ENCODE data around the gene CDNF.

GRCh38 chr10:14787938-14788337 is 49.9 kb downstream of the CDNF start:
- TF ChIP-seq, protein P1, sequence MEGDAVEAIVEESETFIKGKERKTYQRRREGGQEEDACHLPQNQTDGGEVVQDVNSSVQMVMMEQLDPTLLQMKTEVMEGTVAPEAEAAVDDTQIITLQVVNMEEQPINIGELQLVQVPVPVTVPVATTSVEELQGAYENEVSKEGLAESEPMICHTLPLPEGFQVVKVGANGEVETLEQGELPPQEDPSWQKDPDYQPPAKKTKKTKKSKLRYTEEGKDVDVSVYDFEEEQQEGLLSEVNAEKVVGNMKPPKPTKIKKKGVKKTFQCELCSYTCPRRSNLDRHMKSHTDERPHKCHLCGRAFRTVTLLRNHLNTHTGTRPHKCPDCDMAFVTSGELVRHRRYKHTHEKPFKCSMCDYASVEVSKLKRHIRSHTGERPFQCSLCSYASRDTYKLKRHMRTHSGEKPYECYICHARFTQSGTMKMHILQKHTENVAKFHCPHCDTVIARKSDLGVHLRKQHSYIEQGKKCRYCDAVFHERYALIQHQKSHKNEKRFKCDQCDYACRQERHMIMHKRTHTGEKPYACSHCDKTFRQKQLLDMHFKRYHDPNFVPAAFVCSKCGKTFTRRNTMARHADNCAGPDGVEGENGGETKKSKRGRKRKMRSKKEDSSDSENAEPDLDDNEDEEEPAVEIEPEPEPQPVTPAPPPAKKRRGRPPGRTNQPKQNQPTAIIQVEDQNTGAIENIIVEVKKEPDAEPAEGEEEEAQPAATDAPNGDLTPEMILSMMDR (IDR thresholded peaks at IDR 0.05): no peak
- no peak for TF ChIP-seq POLR2A (IDR thresholded peaks at IDR 0.05)

Measured in body of pancreas (tissue), 4 donors.